GM18511 (cell line): ENCODE measurements around the gene LRRC34.

Experiments
- ATAC-seq: cut with Tn5 transposase; IDR thresholded peaks from one replicate; pipeline ENCODE4 v1.9.1; 2021; ENCODE audit warnings: mild to moderate bottlenecking, moderate library complexity; ENCODE audit not compliant: unreplicated experiment

LRRC34 gene, protein sequence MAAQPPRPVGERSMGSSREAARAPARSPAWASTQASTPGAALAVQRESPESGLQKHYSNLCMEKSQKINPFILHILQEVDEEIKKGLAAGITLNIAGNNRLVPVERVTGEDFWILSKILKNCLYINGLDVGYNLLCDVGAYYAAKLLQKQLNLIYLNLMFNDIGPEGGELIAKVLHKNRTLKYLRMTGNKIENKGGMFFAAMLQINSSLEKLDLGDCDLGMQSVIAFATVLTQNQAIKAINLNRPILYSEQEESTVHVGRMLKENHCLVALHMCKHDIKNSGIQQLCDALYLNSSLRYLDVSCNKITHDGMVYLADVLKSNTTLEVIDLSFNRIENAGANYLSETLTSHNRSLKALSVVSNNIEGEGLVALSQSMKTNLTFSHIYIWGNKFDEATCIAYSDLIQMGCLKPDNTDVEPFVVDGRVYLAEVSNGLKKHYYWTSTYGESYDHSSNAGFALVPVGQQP

DNA sequence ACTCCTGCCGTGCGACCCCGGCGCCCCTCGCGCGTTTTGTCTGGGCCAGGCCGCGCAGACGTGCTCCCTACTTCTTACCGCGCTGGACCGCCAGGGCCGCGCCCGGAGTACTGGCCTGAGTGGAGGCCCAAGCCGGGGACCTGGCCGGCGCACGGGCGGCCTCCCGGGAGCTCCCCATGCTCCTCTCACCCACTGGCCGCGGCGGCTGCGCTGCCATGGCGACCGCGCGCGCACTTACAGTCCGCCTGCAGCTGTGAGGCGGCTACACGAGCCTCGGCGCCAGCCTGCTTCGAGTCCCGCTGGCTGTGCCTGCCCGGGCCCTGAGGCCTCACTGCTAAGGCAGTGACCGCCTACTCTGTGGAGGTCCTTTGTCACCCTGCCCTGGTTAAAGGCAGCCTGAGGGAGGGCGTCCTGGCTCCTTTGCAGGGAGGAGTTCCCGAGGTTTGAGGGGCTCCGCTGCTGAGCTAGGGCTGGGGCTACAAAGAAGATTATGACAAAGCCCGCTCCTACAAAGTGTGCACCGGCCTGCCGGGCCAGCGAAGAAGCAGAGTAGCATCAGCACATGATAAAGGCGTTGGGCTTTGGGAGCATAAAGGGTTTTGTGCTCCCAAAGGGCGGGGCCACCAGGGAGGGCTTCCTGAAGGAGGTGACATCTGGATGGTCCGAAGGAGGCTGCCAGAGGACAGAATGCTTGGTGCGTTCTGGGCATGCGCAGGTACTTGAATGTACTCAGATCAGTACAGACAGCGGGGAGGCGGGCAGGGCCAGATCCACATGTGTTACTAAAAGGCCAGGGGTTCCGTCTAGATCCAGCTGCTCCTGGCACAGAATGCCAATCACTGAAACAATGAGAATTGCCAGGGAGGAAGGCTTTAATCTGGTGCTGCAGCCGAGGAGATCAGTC is at the start of gene LRRC34, which contains the start of gene LRRIQ4:
Gene LRRC34 (minus strand): TSS at position 573 of the 904 bp plus-strand sequence. CDS start 356 bp downstream, at position 217.
Gene LRRIQ4 (plus strand): TSS at position 539 of the 904 bp plus-strand sequence. CDS start 9,052 bp downstream, outside the sequence.
- peak; percentile 58 for ATAC-seq

DNA sequence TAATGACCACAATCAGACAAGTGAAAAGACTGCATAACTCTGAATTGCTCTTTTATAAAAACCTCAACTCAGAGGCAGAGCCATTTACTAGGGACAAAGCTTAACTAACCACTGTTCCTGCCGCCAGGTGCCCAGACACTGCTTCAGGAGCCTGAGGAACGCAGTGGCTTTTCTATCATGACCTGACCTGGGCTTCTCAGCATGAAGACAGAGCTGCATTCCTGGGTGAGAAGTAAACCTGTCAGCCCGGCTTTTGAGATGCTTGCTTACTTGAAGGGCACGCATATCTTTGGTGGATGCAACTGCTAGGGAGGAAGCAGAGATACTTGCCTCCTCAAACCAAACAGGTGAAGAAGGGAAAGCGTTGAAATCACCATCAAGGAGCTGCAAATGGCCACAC is 49.2 kb upstream of the LRRC34 start:
- no peak for ATAC-seq

DNA sequence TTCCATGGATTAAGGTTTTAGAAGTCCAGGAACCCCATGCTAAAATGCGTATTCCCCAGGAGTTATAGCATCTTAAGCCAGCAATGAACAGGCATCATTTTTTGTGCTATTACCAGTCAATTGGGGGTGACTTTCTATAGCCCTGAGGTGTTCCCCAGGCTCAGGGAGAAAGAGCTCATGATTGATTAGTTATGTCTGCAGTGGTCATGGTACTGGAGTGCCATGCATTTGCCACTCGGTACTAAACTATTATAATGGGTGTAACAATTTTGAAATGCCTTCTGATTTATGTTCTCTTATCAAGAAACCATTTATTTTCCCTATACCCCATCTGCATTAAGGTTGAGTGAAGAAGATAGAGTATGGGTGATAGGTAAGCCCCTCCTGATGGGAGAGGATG is 45.1 kb upstream of the LRRC34 start:
- no peak for ATAC-seq

DNA sequence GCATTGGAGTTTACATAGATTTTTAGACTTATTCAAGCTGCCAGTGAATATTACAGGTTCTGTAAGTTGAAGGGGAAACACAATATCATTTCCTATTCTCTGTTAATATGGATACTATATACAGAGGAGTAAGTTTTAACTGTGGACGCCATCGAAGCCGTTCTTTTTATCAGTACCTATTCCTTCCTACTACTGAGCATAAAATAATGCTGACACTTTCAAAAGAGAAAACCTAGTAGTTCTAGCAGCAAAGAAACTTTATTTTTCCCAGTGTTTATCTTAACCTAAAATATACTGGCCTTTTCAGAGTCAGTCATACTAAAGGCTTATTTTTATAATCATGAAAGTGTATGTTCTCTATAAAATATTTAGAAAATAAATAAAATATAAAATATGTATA is 42.8 kb upstream of the LRRC34 start:
- no peak for ATAC-seq

DNA sequence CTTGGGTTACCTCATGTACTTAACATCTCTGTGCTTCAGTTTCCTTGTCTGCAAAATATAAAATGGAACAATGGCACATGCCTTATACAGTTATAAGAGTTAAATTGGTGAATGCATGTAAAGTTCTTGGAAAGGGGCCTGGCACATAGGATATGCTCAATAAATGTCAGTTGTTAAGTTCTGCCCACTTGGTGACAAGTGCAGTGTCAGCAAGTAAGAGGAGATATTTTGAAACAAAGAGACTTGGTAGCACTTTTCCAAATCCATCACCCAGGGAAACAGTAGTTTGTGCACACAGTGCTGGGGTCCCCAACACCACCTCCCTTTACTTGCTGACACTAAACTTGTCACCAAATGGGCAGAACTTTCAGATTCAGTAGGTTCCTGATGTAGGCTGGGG is 37.9 kb upstream of the LRRC34 start:
- no peak for ATAC-seq

DNA sequence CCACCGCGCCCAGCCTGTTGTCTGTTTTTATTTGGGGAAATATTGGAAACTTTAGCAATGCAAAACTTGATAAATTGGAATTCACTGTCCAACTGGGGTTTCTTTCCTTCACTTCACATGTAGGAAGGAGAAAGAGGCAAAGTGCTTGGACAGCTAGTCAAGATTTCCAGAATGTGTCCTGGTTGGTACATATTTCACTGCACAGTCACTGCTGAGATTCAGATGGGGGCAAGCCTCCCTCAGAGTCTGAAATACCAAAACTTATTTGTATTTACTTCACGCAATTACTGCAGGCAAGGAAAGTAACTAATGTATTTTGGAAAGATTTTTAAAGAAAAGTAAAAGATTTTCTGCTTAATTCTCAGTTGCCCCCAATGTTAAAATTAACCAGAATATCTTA is 36.0 kb upstream of the LRRC34 start:
- ATAC-seq = no peak

DNA sequence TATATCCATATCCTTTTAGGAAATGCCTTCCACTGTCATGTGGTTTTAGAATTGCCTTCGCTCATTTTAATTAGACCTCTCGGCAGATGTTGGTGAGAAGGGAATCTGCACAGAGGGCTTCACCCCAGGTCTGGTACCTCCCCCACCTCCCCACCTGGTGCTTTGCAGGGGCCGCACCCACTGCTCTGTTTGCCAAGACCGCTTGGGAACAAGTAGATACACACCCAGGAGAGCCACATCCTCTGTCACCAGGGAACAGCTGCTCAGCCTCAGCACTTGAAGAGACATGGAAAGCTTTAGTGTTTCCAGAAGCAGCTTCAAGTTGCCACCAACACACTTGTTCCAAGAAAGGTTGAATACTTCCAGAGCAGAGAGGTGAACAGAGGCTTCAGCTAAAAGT is 35.2 kb upstream of the LRRC34 start:
- no peak for ATAC-seq

DNA sequence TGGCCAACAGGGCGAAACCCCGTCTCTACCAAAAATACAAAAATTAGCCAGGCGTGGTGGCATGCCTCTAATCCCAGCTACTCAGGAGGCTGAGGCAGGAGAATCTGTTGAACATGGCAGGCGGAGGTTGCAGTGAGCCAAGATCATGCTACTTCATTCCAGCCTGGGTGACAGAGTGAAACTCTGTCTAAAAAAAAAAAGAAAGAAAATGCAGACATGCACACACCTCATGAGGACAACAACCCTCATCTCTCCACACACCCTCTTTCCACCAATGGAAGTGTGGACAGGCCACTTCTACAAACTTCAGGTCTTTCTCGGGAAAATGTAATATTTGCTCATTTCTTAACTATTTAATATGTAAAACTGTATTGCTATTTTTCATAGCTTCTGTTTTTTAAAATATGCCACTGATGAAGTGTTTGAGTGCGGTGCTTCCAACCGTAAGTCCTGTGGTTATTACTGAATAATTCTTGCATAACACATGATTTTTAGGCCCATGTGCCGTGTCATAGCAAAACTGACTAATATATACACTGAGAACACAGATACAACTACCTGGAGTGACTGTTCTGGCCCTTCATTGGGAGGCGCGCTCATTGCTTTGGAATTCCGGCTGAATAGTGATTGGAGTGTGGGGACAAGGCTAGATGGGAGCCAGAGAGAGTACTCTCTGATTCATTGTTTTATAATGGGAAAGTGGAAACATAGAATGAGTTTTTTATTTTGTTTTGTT is 33.9 kb upstream of the LRRC34 start:
- peak; percentile 97 for ATAC-seq

DNA sequence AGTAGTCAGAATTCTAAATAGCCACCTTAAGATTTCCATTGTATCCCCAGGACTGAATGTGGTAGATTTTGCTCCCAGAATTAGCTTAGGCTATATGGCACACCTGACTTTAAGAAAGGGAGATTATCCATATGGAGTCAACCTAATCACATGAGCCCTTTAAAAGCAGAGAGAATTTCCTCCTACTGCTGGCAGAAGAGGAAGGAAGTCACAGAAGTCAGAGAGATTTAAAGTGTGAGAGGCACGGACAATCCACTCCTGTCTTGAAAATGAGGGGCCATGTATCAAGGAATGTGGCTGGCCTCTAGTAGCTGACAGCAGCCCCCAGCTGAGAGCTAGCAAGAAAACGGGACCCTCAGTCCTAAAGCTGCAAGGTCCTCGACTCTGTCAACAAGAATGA is 30.3 kb upstream of the LRRC34 start:
- no peak for ATAC-seq

DNA sequence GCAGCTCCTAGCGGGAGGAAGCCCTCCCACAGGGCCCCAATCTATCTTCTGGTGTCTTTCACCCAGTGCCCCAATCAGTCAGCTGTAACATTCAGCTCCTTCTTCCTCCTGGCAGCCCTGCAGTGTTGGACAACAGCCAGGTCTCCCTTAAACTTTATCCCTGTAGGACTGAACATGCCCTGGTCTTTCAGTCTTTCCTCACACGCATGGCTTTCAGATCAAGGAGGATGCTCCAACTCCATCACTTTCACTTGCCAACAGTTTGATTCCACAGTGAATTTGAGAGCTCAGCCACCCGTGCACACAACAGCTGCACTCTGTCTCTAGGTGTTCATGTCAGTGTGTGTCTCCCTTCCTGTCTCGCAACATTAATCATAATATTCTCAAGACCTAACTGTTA is 28.5 kb upstream of the LRRC34 start:
- peak; percentile 75 for ATAC-seq

DNA sequence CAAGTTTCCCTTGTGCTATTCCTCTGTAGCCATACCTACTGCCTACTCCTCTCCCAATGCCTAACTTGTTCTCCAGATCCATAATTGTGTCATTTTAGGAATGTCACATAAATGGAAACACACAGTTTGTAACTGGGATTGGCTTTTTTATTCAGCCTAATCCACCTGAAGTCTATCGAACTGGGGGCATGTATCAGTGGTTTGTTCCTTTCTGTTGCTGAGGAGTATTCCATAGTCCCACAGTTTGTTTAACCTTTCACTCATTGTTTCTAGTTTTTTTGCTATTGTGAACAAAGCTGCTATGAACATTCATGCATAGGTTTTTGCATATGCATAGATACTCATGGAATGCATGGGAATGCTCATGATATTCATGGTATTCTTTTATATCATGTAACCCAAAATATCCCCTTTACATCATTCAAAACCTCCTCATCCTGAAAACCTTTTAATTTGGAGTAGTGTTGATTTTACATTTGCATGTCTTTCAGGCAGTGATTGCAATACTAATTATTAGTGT is 25.9 kb upstream of the LRRC34 start:
- ATAC-seq = no peak

DNA sequence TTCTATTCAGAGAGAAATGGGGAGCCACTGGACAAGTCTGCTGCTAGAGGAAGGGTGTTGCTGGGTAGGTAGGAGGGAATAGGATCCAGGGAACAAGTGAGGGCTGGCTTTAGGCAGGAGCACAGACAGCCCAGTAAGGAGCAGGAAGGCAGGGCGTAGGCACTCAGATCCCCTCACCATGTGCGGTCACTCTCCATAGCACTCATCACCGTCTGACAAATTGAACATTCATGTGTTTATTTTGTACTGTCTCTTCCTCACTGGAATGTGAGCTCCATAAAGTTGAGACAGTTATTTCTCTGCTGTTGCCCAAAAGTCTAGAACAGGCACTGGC is 24.2 kb upstream of the LRRC34 start:
- ATAC-seq = no peak

DNA sequence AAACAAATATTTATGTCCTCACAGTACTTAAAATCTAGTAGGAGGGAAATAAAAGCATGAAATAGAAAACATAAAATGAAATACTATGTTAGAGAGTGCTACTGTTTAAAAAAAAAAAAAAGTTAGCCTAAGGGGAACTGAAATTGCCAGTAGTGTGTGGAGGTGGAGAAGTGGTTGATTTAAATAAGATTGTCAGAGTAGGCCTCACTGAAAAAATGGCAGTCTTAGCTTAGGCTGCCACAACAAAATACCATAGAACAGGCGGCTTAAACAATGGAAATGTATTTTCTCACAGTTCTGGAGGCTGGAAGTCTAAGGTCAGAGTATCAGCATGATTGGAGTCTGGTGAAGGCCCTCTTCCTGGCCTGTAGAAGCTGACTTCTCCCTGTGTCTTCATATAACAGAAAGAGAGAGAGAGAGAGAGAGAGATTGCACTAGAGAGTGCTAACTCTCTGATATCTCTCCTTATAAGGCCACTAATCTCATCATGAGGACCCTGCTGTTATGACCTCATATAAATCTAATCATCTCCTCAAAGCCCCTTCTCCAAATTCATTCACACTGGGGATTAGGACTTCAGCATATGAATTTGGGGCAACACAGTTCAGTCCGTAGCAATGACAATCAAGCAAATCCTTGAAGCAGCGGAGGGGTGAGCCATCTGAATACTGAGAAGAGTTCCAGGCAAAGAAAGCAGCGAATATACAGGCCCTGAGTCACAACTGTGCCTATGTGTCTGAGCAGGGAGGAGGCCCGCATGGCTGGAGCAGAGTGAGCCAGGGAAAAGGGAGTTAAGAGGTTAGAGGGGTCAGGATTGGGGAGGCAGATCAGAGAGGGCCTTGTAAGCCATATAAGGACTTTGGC is 23.6 kb upstream of the LRRC34 start:
- ATAC-seq = peak; percentile 88

DNA sequence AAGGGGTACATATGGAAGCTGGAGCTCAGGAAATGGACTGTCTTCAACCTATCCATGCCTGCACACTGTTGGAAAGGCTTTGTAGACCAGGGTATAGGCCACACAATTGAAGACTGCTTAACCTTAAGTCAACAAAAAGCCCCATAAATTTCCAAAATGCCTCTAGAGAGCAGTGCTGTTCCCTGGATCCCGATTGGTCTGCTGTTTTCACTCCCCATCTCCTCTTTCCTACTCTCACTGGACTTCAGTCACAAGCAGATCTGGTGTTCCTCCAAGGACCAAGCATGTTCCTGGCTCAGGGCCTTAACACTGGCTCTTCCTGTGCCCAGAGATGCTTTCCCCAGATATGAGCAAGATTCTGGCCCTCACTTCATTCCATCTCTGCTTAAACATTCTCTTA is 22.8 kb upstream of the LRRC34 start:
- no peak for ATAC-seq

DNA sequence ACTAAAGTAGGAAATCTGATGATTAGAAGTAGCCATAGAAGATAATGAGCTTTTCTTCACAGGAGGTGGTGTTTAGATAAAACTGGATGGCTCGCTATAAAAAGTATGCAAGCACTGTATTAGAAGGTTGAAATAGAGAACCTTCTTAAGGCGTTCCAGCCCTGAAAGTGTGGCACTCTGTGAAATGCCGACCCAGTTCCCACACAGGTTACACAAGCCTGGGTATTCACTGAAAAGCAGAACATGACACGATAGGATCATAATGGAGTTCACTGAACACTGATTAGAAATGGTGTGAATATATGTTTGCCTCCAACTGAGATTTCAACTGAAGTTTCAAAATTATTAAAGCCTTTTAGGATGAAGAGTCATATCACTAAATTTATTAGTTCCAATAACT is 15.0 kb upstream of the LRRC34 start:
- ATAC-seq = no peak

DNA sequence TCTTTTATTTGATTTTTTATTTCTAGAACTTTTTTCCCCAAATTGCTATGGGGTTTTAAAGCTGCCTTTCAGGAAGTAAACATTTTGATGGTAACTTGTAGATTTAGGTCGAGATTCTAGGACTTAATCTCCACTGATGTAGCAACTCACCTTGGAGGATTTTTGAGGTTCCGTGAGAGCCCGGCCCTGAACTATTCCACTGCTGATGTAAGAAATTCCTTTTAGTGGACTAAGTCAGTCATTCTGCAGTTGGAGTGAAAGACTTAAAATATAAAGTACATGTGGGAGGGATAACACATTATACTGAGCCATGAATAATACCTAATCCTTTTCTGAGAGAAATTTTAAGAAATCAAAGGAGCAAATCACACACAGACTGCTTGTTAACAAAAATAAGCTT is 12.6 kb upstream of the LRRC34 start:
- no peak for ATAC-seq

DNA sequence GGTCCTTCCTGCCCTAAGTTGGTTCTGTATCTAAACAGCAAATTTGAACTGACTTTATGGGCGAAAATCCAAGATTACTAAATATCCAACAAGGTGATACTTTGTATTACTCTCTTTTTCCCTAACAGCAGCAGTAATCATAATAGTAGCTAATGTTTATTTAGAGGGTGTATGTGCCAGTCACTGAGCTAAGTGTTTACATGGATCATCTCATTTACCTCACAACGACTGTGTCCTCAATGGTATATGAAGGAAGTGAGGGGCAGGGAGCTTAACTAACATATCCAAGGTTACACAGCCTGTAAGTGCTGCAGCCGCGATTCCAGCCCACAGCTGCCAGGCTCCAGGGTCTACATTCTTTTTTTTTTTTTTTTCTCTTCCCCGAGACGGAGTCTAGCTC is 10.3 kb upstream of the LRRC34 start:
- no peak for ATAC-seq

DNA sequence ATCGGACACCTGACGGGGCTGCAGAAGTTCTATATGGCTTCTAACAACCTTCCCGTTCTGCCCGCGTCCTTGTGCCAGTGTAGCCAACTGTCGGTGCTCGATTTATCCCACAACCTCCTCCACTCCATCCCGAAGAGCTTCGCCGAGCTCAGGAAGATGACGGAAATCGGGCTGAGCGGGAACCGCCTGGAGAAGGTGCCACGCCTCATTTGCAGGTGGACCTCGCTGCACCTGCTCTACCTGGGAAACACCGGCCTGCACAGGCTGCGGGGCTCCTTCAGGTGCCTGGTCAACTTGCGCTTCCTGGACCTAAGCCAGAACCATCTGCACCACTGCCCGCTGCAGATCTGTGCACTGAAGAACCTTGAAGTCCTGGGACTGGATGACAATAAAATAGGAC is 9.8 kb upstream of the LRRC34 start:
- ATAC-seq = no peak

DNA sequence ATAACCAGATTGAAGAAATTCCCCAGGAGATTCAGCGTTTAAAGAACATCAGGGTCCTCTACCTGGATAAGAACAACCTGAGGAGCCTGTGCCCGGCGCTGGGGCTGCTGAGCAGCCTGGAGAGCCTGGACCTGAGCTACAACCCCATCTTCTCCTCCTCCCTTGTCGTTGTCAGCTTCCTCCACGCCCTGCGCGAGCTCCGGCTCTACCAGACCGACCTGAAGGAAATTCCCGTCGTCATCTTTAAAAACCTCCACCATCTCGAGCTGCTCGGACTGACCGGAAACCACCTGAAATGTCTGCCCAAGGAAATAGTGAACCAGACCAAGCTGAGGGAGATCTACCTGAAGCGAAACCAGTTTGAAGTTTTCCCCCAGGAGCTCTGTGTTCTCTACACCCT is 9.4 kb upstream of the LRRC34 start:
- ATAC-seq = no peak

DNA sequence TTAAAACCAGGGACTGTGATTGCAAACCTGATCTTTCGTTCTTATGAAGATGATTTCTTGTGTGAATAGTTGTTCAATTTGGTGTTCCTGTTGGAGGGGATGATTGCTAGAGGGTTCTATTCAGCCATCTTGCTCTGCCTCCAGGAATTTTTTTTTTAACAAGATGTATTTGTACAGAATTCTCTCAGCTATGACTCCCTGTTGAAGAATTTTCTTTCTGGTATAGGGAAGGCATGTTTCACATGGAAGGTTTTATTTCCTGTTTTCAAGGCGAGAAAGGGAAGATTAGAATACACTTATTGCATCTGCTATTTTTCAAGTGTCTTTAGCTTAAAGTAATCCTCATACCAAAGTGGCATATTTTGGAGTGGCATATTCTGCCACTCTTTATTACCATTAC is 5.6 kb upstream of the LRRC34 start:
- no peak for ATAC-seq
